NB4 (cell line): ENCODE data around the gene TRMT44.

Experiments
- DNase-seq: peaks from one replicate; pipeline ENCODE4 v3.0.0; 2010; ENCODE audit warnings: low read depth
- H3K4me3 ChIP-seq: one replicate; pipeline ENCODE4 v1.5.1; 2011; ENCODE audit warnings: mild to moderate bottlenecking, low read depth, low read length, moderate library complexity
- CTCF ChIP-seq: IDR thresholded peaks from one replicate; pipeline ENCODE4 v1.5.1; 2012; ENCODE audit warnings: low read depth, low read length
- MAX ChIP-seq: IDR thresholded peaks from 2 replicates; pipeline ENCODE4 v1.6.1; 2011; ENCODE audit warnings: low read depth, low read length
- MYC ChIP-seq: IDR thresholded peaks from 2 replicates; pipeline ENCODE4 v1.6.1; 2011; ENCODE audit warnings: low read depth, low read length
- POLR2A ChIP-seq: IDR thresholded peaks from 2 replicates; pipeline ENCODE4 v1.6.1; 2011; ENCODE audit warnings: mild to moderate bottlenecking; ENCODE audit not compliant: insufficient read length; ENCODE audit errors: extremely low read depth

Gene TRMT44

DNA sequence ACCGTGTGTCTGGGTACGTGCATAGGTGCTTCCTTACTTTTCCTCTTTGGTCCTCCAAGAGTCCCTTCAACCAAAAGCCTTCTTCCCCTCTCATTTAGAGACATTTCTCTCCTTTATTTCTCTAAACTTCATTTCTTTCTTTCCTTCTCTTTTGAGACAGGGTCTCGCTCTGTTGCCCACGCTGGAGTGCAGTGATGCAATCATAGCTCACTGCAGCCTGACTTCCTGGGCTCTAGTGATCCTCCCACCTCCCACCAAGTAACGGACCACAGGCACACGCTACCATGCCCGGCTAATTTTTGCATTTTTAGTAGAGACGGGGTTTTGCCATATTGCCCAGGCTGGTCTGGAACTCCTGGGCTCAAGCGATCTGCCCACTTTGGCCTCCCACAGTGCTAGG, 42.2 kb upstream of the TRMT44 start:
- DNase-seq: peak; percentile 81
- TF ChIP-seq CTCF (no peak), MYC (no peak), MAX (no peak), POLR2A (no peak)
- no peak overlapping the region for H3K4me3 ChIP-seq

- TF ChIP-seq POLR2A: no peak
- no peak for TF ChIP-seq MYC
- DNase-seq: peak; percentile 58
- no peak overlapping the region for H3K4me3 ChIP-seq
These were observed 41.3 kb upstream of the TRMT44 start for GRCh38 chr4:8399298-8399697.

- no peak overlapping the region for H3K4me3 ChIP-seq
- TF ChIP-seq CTCF: no peak
- peak; percentile 23; the same call in 1 of the 2 replicates for TF ChIP-seq MAX
- TF ChIP-seq POLR2A: no peak
- peak; percentile 75 for DNase-seq
These were observed 39.8 kb upstream of the TRMT44 start for GRCh38 chr4:8400632-8401325.

GRCh38 chr4:8401665-8402064, 38.9 kb upstream of the TRMT44 start:
- TF ChIP-seq MYC: no peak
- no peak for TF ChIP-seq MAX
- no peak for TF ChIP-seq POLR2A
- TF ChIP-seq CTCF: no peak
- DNase-seq: no peak
- H3K4me3 ChIP-seq: no peak overlapping the region

- TF ChIP-seq MYC: no peak
- TF ChIP-seq MAX: no peak
- no peak for TF ChIP-seq CTCF
- no peak for TF ChIP-seq POLR2A
- peak; percentile 36 for DNase-seq
- no peak overlapping the region for H3K4me3 ChIP-seq
These were observed 38.4 kb upstream of the TRMT44 start for GRCh38 chr4:8402181-8402597.

DNA sequence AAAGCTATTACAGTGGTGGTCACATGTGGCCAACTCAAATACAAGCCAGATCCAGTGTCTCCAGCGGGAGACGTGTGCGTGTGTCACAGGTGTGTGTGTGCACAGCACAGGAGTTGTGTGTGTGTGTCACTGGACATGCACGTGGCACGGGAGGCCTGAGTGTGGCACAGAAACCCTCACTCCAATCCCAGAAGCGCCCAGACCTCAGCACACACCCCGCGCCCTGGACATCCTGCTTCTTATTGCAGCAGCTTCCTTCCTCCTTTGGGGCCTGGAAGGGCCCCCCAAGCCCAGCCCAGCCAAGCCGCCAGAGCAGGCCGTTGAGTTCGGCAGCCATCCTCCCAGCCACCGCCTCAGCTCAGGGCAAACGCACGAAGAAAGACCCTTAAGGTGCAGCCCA, 37.9 kb upstream of the TRMT44 start:
- peak; percentile 89 for DNase-seq
- TF ChIP-seq MAX: peak; percentile 89
- peak; percentile 82 for TF ChIP-seq MYC
- no peak for TF ChIP-seq CTCF
- peak overlapping the region; percentile 17 for H3K4me3 ChIP-seq
